Measurements from ENCODE around the gene ADA. TPM values are rescaled to one million over a fixed set of nuclear protein-coding genes. Genes with fewer than 3 reads are reported as not detected.

ADA gene
- total RNA-seq, 2 donors from 2014 or later = 6.3 to 16.7 TPM

DNA sequence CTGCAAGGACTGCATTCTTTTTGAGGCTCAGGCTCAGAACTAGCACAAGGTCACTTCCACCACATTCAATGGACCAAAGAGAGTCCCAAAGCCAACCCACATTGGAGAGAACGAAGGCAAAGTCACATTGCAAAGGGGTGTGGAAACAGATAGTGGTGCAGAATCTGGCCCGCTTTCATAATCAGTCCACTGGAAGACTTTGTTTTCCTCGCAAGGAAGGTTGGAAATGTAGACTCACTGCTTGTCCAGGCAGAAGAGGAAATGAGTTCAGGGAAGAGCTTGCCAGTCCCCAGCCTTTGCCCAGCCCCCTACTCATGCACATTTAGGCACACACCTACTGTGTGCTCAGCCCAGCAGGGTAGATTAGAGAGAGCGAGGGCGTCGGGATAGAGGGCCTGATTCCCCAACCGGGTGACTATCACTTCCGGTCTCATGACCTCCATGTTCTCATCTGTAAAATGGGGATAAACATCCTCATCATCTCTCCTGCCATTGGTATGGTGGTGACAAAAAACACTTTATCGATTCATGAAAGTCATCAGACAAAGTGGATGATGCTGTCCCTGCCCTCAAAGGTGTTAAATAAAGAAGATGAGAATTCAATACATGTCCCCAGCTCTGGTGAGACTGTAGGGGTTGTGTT, 39.4 kb upstream of the ADA start:
- Histone ChIP-seq H3K27ac (peak overlapping the region; percentile 75 to 92), H3K27me3 (no peaks in the 10 kb centered on the region), H3K4me1 (peaks cover 0 to 52% of the 10 kb centered on the region in 2 donors), H3K4me3 (no peak overlapping the region), H3K9me3 (no peaks in the 10 kb centered on the region), H3K36me3 (no peaks in the 10 kb centered on the region)
- no peak for TF ChIP-seq CTCF (IDR thresholded peaks at IDR 0.05)
- DNase-seq (ENCODE audit: low spot score) = peak; percentile 79

- H3K4me3 ChIP-seq = no peak overlapping the region
- H3K4me1 ChIP-seq = peaks cover 0 to 50% of the 10 kb centered on the region in 2 donors
- H3K9me3 ChIP-seq = no peaks in the 10 kb centered on the region
- no peak for TF ChIP-seq CTCF (IDR thresholded peaks at IDR 0.05)
- H3K36me3 ChIP-seq = no peaks in the 10 kb centered on the region
- peak overlapping the region; percentile 75 to 92 for H3K27ac ChIP-seq
- no peak for DNase-seq (ENCODE audit: low spot score)
- no peaks in the 10 kb centered on the region for H3K27me3 ChIP-seq
Measured at GRCh38 chr20:44689809-44690208, 38.3 kb upstream of the ADA start.

- Histone ChIP-seq H3K27me3 (no peaks in the 10 kb centered on the region), H3K4me1 (peaks cover 0 to 43% of the 10 kb centered on the region in 2 donors), H3K4me3 (no peak overlapping the region), H3K36me3 (no peaks in the 10 kb centered on the region), H3K9me3 (no peaks in the 10 kb centered on the region), H3K27ac (peak overlapping the region; percentile 0 to 69)
- peak in 1 of 2 donors; percentile 32 for TF ChIP-seq CTCF (IDR thresholded peaks at IDR 0.05)
- no peak for DNase-seq (ENCODE audit: low spot score)
Measured at GRCh38 chr20:44688053-44688625, 36.6 kb upstream of the ADA start.

GRCh38 chr20:44686934-44687333, 35.4 kb upstream of the ADA start:
- H3K27me3 ChIP-seq = no peaks in the 10 kb centered on the region
- no peaks in the 10 kb centered on the region for H3K9me3 ChIP-seq
- H3K27ac ChIP-seq = no peak overlapping the region
- no peak for DNase-seq (ENCODE audit: low spot score)
- H3K36me3 ChIP-seq = no peaks in the 10 kb centered on the region
- TF ChIP-seq CTCF (IDR thresholded peaks at IDR 0.05) = no peak
- no peak overlapping the region for H3K4me3 ChIP-seq
- H3K4me1 ChIP-seq = peaks cover 0 to 31% of the 10 kb centered on the region in 2 donors

DNA sequence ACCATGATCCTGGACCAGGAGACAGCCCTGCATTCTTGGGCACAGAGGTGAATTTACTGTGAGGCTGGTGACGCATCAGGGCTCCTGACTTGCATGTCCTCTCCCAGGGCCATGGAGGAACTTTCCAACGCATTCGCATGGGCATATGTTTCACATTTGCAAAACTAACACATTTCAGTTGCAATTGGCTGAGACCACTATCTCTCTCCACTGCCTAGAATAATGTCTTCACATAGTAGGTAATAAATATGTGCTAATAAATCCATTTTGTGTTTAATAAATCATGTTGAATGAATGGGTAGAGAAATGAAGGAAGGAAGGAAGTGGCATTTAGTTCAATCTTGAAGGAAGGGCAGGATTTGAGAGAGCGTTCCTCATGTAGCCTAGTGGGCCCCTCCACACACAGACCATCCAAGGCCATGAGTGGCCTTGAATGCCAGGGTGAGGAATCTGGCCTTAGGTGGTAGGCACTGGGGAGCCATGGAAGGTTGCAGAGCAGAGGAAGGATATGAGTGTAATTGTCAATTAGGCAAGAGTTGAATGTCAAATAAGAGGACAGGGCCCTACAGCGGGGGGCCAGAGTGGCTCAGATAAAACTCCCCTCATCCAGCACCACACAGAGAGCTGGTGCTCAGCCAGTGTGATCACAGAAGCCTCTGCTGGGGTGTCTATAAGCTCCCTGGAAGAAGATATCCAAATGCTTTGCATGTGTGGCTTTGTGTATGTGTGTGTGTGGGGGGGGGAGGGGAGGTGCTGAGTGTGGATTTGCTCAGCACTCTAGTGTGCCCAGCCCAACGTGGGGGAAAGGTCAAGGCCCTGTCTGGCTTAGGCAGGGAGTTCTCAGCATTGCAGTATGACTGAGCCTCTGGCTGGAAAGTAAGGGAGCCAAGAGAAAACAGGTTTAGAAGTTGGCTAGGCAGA, 32.8 kb upstream of the ADA start:
- Histone ChIP-seq H3K4me3 (no peak overlapping the region), H3K36me3 (no peaks in the 10 kb centered on the region), H3K27ac (no peak overlapping the region), H3K27me3 (no peaks in the 10 kb centered on the region), H3K9me3 (no peaks in the 10 kb centered on the region), H3K4me1 (peaks cover 0 to 13% of the 10 kb centered on the region in 2 donors)
- no peak for TF ChIP-seq CTCF (IDR thresholded peaks at IDR 0.05)
- no peak for DNase-seq (ENCODE audit: low spot score)
